Measurements from ENCODE around the gene GPRIN3.

Gene GPRIN3

GRCh38 chr4:89242864-89243732, 64.5 kb downstream of the GPRIN3 start:
- H3K9ac ChIP-seq (ENCODE audit: low read length) = no peak overlapping the region
- peak; percentile 9 for DNase-seq (ENCODE audit: low read depth)

GRCh38 chr4:89242216-89242615, 65.4 kb downstream of the GPRIN3 start:
- Histone ChIP-seq H3K9me3 (ENCODE audit: control insufficient read depth, low read length) (no peaks in the 10 kb centered on the region), H3K27me3 (replicated peaks; ENCODE audit: control insufficient read depth, insufficient read depth, low read length) (no peaks in the 10 kb centered on the region), H3K4me1 (ENCODE audit: control insufficient read depth, insufficient read depth, low read length) (peaks cover 15% of the 10 kb centered on the region), H3K36me3 (ENCODE audit: control insufficient read depth, insufficient read depth, low read length, severe bottlenecking) (no peaks in the 10 kb centered on the region), H3K4me3 (ENCODE audit: low read length) (no peak overlapping the region), H3K9ac (ENCODE audit: low read length) (no peak overlapping the region)
- DNase-seq (ENCODE audit: low read depth) = no peak

More at GRCh38 chr4:89242864-89243732, 64.5 kb downstream of the GPRIN3 start:
- no peaks in the 10 kb centered on the region for H3K36me3 ChIP-seq (ENCODE audit: control insufficient read depth, insufficient read depth, low read length, severe bottlenecking)
- H3K4me1 ChIP-seq (ENCODE audit: control insufficient read depth, insufficient read depth, low read length) = peaks cover 15% of the 10 kb centered on the region
- H3K4me3 ChIP-seq (ENCODE audit: low read length) = no peak overlapping the region
- H3K27me3 ChIP-seq (replicated peaks; ENCODE audit: control insufficient read depth, insufficient read depth, low read length) = no peaks in the 10 kb centered on the region
- no peaks in the 10 kb centered on the region for H3K9me3 ChIP-seq (ENCODE audit: control insufficient read depth, low read length)

- Histone ChIP-seq H3K9ac (ENCODE audit: low read length) (no peak overlapping the region), H3K4me3 (ENCODE audit: low read length) (no peak overlapping the region), H3K9me3 (ENCODE audit: control insufficient read depth, low read length) (no peaks in the 10 kb centered on the region), H3K4me1 (ENCODE audit: control insufficient read depth, insufficient read depth, low read length) (peaks cover 7% of the 10 kb centered on the region), H3K27me3 (replicated peaks; ENCODE audit: control insufficient read depth, insufficient read depth, low read length) (no peaks in the 10 kb centered on the region), H3K36me3 (ENCODE audit: control insufficient read depth, insufficient read depth, low read length, severe bottlenecking) (no peaks in the 10 kb centered on the region)
- no peak for DNase-seq (ENCODE audit: low read depth)
Measured at GRCh38 chr4:89230271-89230670, 77.3 kb downstream of the GPRIN3 start.

GRCh38 chr4:89226665-89227574, 80.7 kb downstream of the GPRIN3 start:
- H3K36me3 ChIP-seq (ENCODE audit: control insufficient read depth, insufficient read depth, low read length, severe bottlenecking) = no peaks in the 10 kb centered on the region
- H3K27me3 ChIP-seq (replicated peaks; ENCODE audit: control insufficient read depth, insufficient read depth, low read length) = no peaks in the 10 kb centered on the region
- H3K9me3 ChIP-seq (ENCODE audit: control insufficient read depth, low read length) = no peaks in the 10 kb centered on the region
- peak; percentile 92 for DNase-seq (ENCODE audit: low read depth)
- peaks cover 7% of the 10 kb centered on the region for H3K4me1 ChIP-seq (ENCODE audit: control insufficient read depth, insufficient read depth, low read length)
- H3K4me3 ChIP-seq (ENCODE audit: low read length) = peak overlapping the region; percentile 56
- peak overlapping the region; percentile 38 for H3K9ac ChIP-seq (ENCODE audit: low read length)

- Histone ChIP-seq H3K9ac (ENCODE audit: low read length) (no peak overlapping the region), H3K9me3 (ENCODE audit: control insufficient read depth, low read length) (no peaks in the 10 kb centered on the region)
- no peak for DNase-seq (ENCODE audit: low read depth)
Measured at GRCh38 chr4:89222170-89222569, 85.4 kb downstream of the GPRIN3 start.

GRCh38 chr4:89221167-89221867, 86.3 kb downstream of the GPRIN3 start:
- Histone ChIP-seq H3K9ac (ENCODE audit: low read length) (no peak overlapping the region), H3K27me3 (replicated peaks; ENCODE audit: control insufficient read depth, insufficient read depth, low read length) (no peaks in the 10 kb centered on the region), H3K4me3 (ENCODE audit: low read length) (no peak overlapping the region), H3K9me3 (ENCODE audit: control insufficient read depth, low read length) (no peaks in the 10 kb centered on the region), H3K36me3 (ENCODE audit: control insufficient read depth, insufficient read depth, low read length, severe bottlenecking) (no peaks in the 10 kb centered on the region), H3K4me1 (ENCODE audit: control insufficient read depth, insufficient read depth, low read length) (no peaks in the 10 kb centered on the region)
- peak; percentile 83 for DNase-seq (ENCODE audit: low read depth)

More at GRCh38 chr4:89222170-89222569, 85.4 kb downstream of the GPRIN3 start:
- Histone ChIP-seq H3K27me3 (replicated peaks; ENCODE audit: control insufficient read depth, insufficient read depth, low read length) (no peaks in the 10 kb centered on the region), H3K4me1 (ENCODE audit: control insufficient read depth, insufficient read depth, low read length) (peaks cover 7% of the 10 kb centered on the region), H3K36me3 (ENCODE audit: control insufficient read depth, insufficient read depth, low read length, severe bottlenecking) (no peaks in the 10 kb centered on the region), H3K4me3 (ENCODE audit: low read length) (no peak overlapping the region)

- no peaks in the 10 kb centered on the region for H3K27me3 ChIP-seq (replicated peaks; ENCODE audit: control insufficient read depth, insufficient read depth, low read length)
- DNase-seq (ENCODE audit: low read depth) = no peak
- no peak overlapping the region for H3K9ac ChIP-seq (ENCODE audit: low read length)
- H3K36me3 ChIP-seq (ENCODE audit: control insufficient read depth, insufficient read depth, low read length, severe bottlenecking) = no peaks in the 10 kb centered on the region
- no peak overlapping the region for H3K4me3 ChIP-seq (ENCODE audit: low read length)
- H3K4me1 ChIP-seq (ENCODE audit: control insufficient read depth, insufficient read depth, low read length) = no peaks in the 10 kb centered on the region
- H3K9me3 ChIP-seq (ENCODE audit: control insufficient read depth, low read length) = no peaks in the 10 kb centered on the region
Measured at GRCh38 chr4:89218587-89218986, 89.0 kb downstream of the GPRIN3 start.

GRCh38 chr4:89217604-89218003, 90.0 kb downstream of the GPRIN3 start:
- Histone ChIP-seq H3K9me3 (ENCODE audit: control insufficient read depth, low read length) (no peaks in the 10 kb centered on the region), H3K36me3 (ENCODE audit: control insufficient read depth, insufficient read depth, low read length, severe bottlenecking) (no peaks in the 10 kb centered on the region), H3K9ac (ENCODE audit: low read length) (no peak overlapping the region), H3K4me3 (ENCODE audit: low read length) (no peak overlapping the region), H3K27me3 (replicated peaks; ENCODE audit: control insufficient read depth, insufficient read depth, low read length) (peaks cover 3% of the 10 kb centered on the region), H3K4me1 (ENCODE audit: control insufficient read depth, insufficient read depth, low read length) (no peaks in the 10 kb centered on the region)
- no peak for DNase-seq (ENCODE audit: low read depth)

- H3K36me3 ChIP-seq (ENCODE audit: control insufficient read depth, insufficient read depth, low read length, severe bottlenecking) = no peaks in the 10 kb centered on the region
- no peaks in the 10 kb centered on the region for H3K4me1 ChIP-seq (ENCODE audit: control insufficient read depth, insufficient read depth, low read length)
- H3K4me3 ChIP-seq (ENCODE audit: low read length) = no peak overlapping the region
- DNase-seq (ENCODE audit: low read depth) = no peak
- no peak overlapping the region for H3K9ac ChIP-seq (ENCODE audit: low read length)
- peaks cover 6% of the 10 kb centered on the region for H3K27me3 ChIP-seq (replicated peaks; ENCODE audit: control insufficient read depth, insufficient read depth, low read length)
- H3K9me3 ChIP-seq (ENCODE audit: control insufficient read depth, low read length) = no peaks in the 10 kb centered on the region
Measured at GRCh38 chr4:89216866-89217265, 90.7 kb downstream of the GPRIN3 start.

GRCh38 chr4:89216422-89216821, 91.2 kb downstream of the GPRIN3 start:
- no peak for DNase-seq (ENCODE audit: low read depth)
- Histone ChIP-seq H3K27me3 (replicated peaks; ENCODE audit: control insufficient read depth, insufficient read depth, low read length) (peaks cover 6% of the 10 kb centered on the region), H3K36me3 (ENCODE audit: control insufficient read depth, insufficient read depth, low read length, severe bottlenecking) (no peaks in the 10 kb centered on the region), H3K9me3 (ENCODE audit: control insufficient read depth, low read length) (no peaks in the 10 kb centered on the region), H3K4me1 (ENCODE audit: control insufficient read depth, insufficient read depth, low read length) (no peaks in the 10 kb centered on the region), H3K9ac (ENCODE audit: low read length) (no peak overlapping the region), H3K4me3 (ENCODE audit: low read length) (no peak overlapping the region)

GRCh38 chr4:89215736-89216135, 91.9 kb downstream of the GPRIN3 start:
- DNase-seq (ENCODE audit: low read depth) = no peak
- Histone ChIP-seq H3K9ac (ENCODE audit: low read length) (no peak overlapping the region), H3K4me1 (ENCODE audit: control insufficient read depth, insufficient read depth, low read length) (no peaks in the 10 kb centered on the region), H3K36me3 (ENCODE audit: control insufficient read depth, insufficient read depth, low read length, severe bottlenecking) (no peaks in the 10 kb centered on the region), H3K4me3 (ENCODE audit: low read length) (no peak overlapping the region), H3K27me3 (replicated peaks; ENCODE audit: control insufficient read depth, insufficient read depth, low read length) (peaks cover 6% of the 10 kb centered on the region), H3K9me3 (ENCODE audit: control insufficient read depth, low read length) (no peaks in the 10 kb centered on the region)

Data from adipocyte (in vitro differentiated cells).